Measurements from ENCODE around the gene EFCAB9.

Gene EFCAB9

DNA sequence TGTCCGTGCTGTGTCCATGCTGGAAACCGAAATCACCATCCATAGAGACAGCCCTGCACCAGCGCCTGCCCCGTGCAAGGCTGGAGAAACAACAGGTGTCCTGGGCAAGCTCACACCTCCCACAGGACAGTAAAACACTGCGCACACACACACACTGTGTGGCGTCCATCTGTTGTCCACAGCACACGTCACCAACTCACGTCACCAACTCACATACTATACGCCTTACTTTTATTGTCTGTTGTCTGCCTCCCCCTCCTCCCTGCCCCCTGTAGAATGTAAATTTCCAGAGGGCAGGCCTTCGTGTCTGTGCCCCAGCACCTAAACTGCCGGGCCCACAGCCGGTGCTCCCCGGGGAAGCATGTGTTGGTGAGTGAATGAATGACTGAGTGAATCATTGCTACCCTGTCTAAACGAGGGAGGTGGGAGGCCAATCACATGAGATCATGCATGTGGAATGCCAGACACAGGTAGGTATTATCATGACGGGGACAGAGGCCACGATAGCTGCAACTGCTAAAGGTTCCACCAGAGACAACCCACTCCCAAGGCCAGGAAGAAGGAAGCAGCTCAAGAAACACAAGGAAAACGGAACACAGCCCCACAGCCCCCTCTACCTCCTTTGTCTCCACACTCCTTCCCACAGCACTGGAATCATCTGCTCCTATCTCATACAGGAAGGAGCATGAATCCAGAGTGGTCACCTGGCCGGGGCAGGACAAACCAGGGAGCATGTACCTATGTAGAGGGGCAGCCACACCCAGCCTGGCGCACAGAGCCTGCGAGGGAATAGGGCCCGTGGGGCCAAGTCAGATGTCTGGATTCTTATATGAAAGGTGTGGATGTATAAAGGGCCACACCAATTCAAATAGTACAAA is 47.9 kb upstream of the EFCAB9 start:
- no peak overlapping the region for H2AFZ ChIP-seq (ENCODE audit: low read length)
- no peaks in the 10 kb centered on the region for H3K9me3 ChIP-seq (replicated peaks; ENCODE audit: insufficient read depth, low read length)
- peaks cover 5% of the 10 kb centered on the region; the same call in 1 of the 2 replicates for H3F3A ChIP-seq (ENCODE audit: insufficient read depth, low read length)
- TF ChIP-seq EZH2 (optimal IDR thresholded peaks at IDR 0.05; ENCODE audit: low read depth, low read length) (no peak), EZH2phosphoT487 (IDR thresholded peaks at IDR 0.05; ENCODE audit: low read length) (no peak), CTCF (IDR thresholded peaks at IDR 0.05; ENCODE audit: low read length) (no peak)
- H3K27ac ChIP-seq (ENCODE audit: low read length) = no peak overlapping the region
- no peak for DNase-seq
- no peak overlapping the region for H3K9ac ChIP-seq (ENCODE audit: low read length)
- H3K4me3 ChIP-seq (ENCODE audit: low read length) = no peak overlapping the region
- 0 out of 2 replicates have a peak, but pooled peaks cover 2% of the 10 kb centered on the region for H3K36me3 ChIP-seq (replicated peaks; ENCODE audit: insufficient read depth, low read length)
- no peaks in the 10 kb centered on the region for H4K20me1 ChIP-seq (ENCODE audit: insufficient read depth, low read length)
- H3K79me2 ChIP-seq (ENCODE audit: low read length) = peaks cover 95% of the 10 kb centered on the region
- no peaks in the 10 kb centered on the region for H3K9me2 ChIP-seq (replicated peaks; ENCODE audit: insufficient read depth, low read length)
- no peaks in the 10 kb centered on the region for H3K27me3 ChIP-seq (replicated peaks; ENCODE audit: insufficient read depth, low read length)
- H3K4me1 ChIP-seq (ENCODE audit: low read length) = peaks cover 7% of the 10 kb centered on the region
- no peak overlapping the region for H3K4me2 ChIP-seq (ENCODE audit: low read depth, low read length)

DNA sequence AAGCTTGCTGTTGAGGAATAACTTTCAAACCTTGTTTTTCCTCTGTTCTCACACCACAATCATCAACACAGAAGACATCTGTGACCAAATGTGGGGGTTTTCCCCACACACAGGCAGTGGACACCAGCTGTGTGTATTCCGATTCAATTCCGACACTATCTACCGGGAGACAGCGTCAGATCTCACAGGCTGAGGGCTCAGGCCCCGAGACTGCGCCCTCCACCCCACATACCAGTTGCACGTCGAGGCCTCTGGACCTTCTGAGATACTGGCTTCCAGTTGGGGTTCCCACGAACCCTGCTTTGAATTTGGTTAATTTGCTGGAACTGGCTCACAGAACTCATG is 47.3 kb upstream of the EFCAB9 start:
- H3K4me3 ChIP-seq (ENCODE audit: low read length) = no peak overlapping the region
- no peak for TF ChIP-seq EZH2 (optimal IDR thresholded peaks at IDR 0.05; ENCODE audit: low read depth, low read length)
- TF ChIP-seq CTCF (IDR thresholded peaks at IDR 0.05; ENCODE audit: low read length) = no peak
- TF ChIP-seq EZH2phosphoT487 (IDR thresholded peaks at IDR 0.05; ENCODE audit: low read length) = no peak
- H3K4me2 ChIP-seq (ENCODE audit: low read depth, low read length) = no peak overlapping the region
- no peak overlapping the region for H3K9ac ChIP-seq (ENCODE audit: low read length)
- peaks cover 7% of the 10 kb centered on the region for H3K4me1 ChIP-seq (ENCODE audit: low read length)
- peaks cover 5% of the 10 kb centered on the region; the same call in 1 of the 2 replicates for H3F3A ChIP-seq (ENCODE audit: insufficient read depth, low read length)
- 0 out of 2 replicates have a peak, but pooled peaks cover 2% of the 10 kb centered on the region for H3K36me3 ChIP-seq (replicated peaks; ENCODE audit: insufficient read depth, low read length)
- no peak overlapping the region for H2AFZ ChIP-seq (ENCODE audit: low read length)
- no peaks in the 10 kb centered on the region for H3K9me2 ChIP-seq (replicated peaks; ENCODE audit: insufficient read depth, low read length)
- no peak for DNase-seq
- no peaks in the 10 kb centered on the region for H3K9me3 ChIP-seq (replicated peaks; ENCODE audit: insufficient read depth, low read length)
- H3K27me3 ChIP-seq (replicated peaks; ENCODE audit: insufficient read depth, low read length) = no peaks in the 10 kb centered on the region
- no peak overlapping the region for H3K27ac ChIP-seq (ENCODE audit: low read length)
- peaks cover 92% of the 10 kb centered on the region for H3K79me2 ChIP-seq (ENCODE audit: low read length)
- no peaks in the 10 kb centered on the region for H4K20me1 ChIP-seq (ENCODE audit: insufficient read depth, low read length)

DNA sequence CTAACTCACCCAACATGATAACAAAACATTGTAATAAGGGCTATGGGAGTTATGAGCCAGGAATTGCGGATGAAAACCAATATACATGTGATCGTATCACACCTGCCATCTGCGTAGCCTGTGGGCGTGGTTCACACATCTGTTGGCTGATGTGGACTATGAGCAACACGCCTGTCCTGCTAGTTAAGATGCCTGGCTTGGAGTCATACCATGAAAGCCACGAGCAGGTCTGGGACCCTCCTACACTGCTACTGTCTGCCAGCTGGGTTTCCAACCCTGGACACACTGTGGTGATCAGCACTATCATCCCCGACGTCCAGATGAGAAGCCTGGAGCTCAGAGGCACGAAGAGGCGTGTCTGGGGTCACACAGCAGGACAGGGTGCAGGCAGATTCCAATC is 46.1 kb upstream of the EFCAB9 start:
- Histone ChIP-seq H3F3A (ENCODE audit: insufficient read depth, low read length) (peaks cover 5% of the 10 kb centered on the region; the same call in 1 of the 2 replicates), H3K4me1 (ENCODE audit: low read length) (peaks cover 7% of the 10 kb centered on the region), H2AFZ (ENCODE audit: low read length) (no peak overlapping the region), H3K27ac (ENCODE audit: low read length) (no peak overlapping the region), H3K36me3 (replicated peaks; ENCODE audit: insufficient read depth, low read length) (0 out of 2 replicates have a peak, but pooled peaks cover 2% of the 10 kb centered on the region), H3K9ac (ENCODE audit: low read length) (no peak overlapping the region), H3K27me3 (replicated peaks; ENCODE audit: insufficient read depth, low read length) (no peaks in the 10 kb centered on the region), H4K20me1 (ENCODE audit: insufficient read depth, low read length) (no peaks in the 10 kb centered on the region), H3K79me2 (ENCODE audit: low read length) (peaks cover 90% of the 10 kb centered on the region), H3K9me3 (replicated peaks; ENCODE audit: insufficient read depth, low read length) (no peaks in the 10 kb centered on the region), H3K4me2 (ENCODE audit: low read depth, low read length) (no peak overlapping the region), H3K4me3 (ENCODE audit: low read length) (no peak overlapping the region), H3K9me2 (replicated peaks; ENCODE audit: insufficient read depth, low read length) (no peaks in the 10 kb centered on the region)
- TF ChIP-seq CTCF (IDR thresholded peaks at IDR 0.05; ENCODE audit: low read length) (no peak), EZH2 (optimal IDR thresholded peaks at IDR 0.05; ENCODE audit: low read depth, low read length) (no peak), EZH2phosphoT487 (IDR thresholded peaks at IDR 0.05; ENCODE audit: low read length) (no peak)
- no peak for DNase-seq

All from MM.1S (cell line).